IPS-15b (cell line): ENCODE data around the gene POU2F1.

ENCODE experiments used
- H3K27me3 ChIP-seq: one replicate; pipeline ENCODE4 v1.6.1; 2013; ENCODE audit warnings: low read length; ENCODE audit not compliant: control insufficient read depth, insufficient read depth
- H3K36me3 ChIP-seq: one replicate; pipeline ENCODE4 v1.6.1; 2013; ENCODE audit warnings: low read length; ENCODE audit not compliant: control insufficient read depth, insufficient read depth
- H3K4me1 ChIP-seq: one replicate; pipeline ENCODE4 v1.6.1; 2013; ENCODE audit warnings: mild to moderate bottlenecking, low read length; ENCODE audit not compliant: control insufficient read depth, insufficient read depth
- H3K4me3 ChIP-seq: one replicate; pipeline ENCODE4 v1.5.1; 2013; ENCODE audit warnings: low read depth, low read length
- H3K9ac ChIP-seq: one replicate; pipeline ENCODE4 v1.6.1; 2013; ENCODE audit warnings: low read depth, mild to moderate bottlenecking, low read length
- H3K9me3 ChIP-seq: one replicate; pipeline ENCODE4 v1.6.1; 2013; ENCODE audit warnings: mild to moderate bottlenecking, low read length; ENCODE audit not compliant: control insufficient read depth, insufficient read depth

POU2F1 gene

GRCh38 chr1:167288390-167289074, 67.8 kb downstream of the POU2F1 start:
- no peaks in the 10 kb centered on the region for H3K9me3 ChIP-seq

GRCh38 chr1:167289075-167289442, 68.4 kb downstream of the POU2F1 start:
- H3K9me3 ChIP-seq: no peaks in the 10 kb centered on the region
- H3K4me3 ChIP-seq: no peak overlapping the region
- H3K9ac ChIP-seq: no peak overlapping the region
- H3K4me1 ChIP-seq: peaks cover 5% of the 10 kb centered on the region
- no peaks in the 10 kb centered on the region for H3K36me3 ChIP-seq
- H3K27me3 ChIP-seq: no peaks in the 10 kb centered on the region

More at GRCh38 chr1:167288390-167289074, 67.8 kb downstream of the POU2F1 start:
- Histone ChIP-seq H3K36me3 (no peaks in the 10 kb centered on the region), H3K4me1 (peaks cover 5% of the 10 kb centered on the region), H3K4me3 (no peak overlapping the region), H3K9ac (no peak overlapping the region), H3K27me3 (no peaks in the 10 kb centered on the region)

- Histone ChIP-seq H3K27me3 (no peaks in the 10 kb centered on the region), H3K36me3 (no peaks in the 10 kb centered on the region), H3K4me3 (no peak overlapping the region), H3K4me1 (peaks cover 5% of the 10 kb centered on the region), H3K9me3 (no peaks in the 10 kb centered on the region), H3K9ac (no peak overlapping the region)
Measured at GRCh38 chr1:167289966-167290365, 69.3 kb downstream of the POU2F1 start.

GRCh38 chr1:167291539-167292185, 71.0 kb downstream of the POU2F1 start:
- Histone ChIP-seq H3K36me3 (no peaks in the 10 kb centered on the region), H3K9ac (no peak overlapping the region), H3K27me3 (no peaks in the 10 kb centered on the region), H3K4me3 (no peak overlapping the region), H3K4me1 (peaks cover 5% of the 10 kb centered on the region), H3K9me3 (no peaks in the 10 kb centered on the region)

GRCh38 chr1:167292216-167292615, 71.5 kb downstream of the POU2F1 start:
- Histone ChIP-seq H3K4me1 (peaks cover 3% of the 10 kb centered on the region), H3K27me3 (no peaks in the 10 kb centered on the region), H3K9me3 (no peaks in the 10 kb centered on the region), H3K36me3 (no peaks in the 10 kb centered on the region), H3K9ac (no peak overlapping the region), H3K4me3 (no peak overlapping the region)

- Histone ChIP-seq H3K27me3 (no peaks in the 10 kb centered on the region), H3K36me3 (no peaks in the 10 kb centered on the region), H3K4me3 (no peak overlapping the region), H3K9me3 (no peaks in the 10 kb centered on the region), H3K9ac (no peak overlapping the region), H3K4me1 (peaks cover 3% of the 10 kb centered on the region)
Measured at GRCh38 chr1:167293057-167293456, 72.4 kb downstream of the POU2F1 start.

- Histone ChIP-seq H3K9me3 (no peaks in the 10 kb centered on the region), H3K36me3 (no peaks in the 10 kb centered on the region), H3K4me3 (no peak overlapping the region), H3K4me1 (peaks cover 3% of the 10 kb centered on the region), H3K27me3 (no peaks in the 10 kb centered on the region), H3K9ac (no peak overlapping the region)
Measured at GRCh38 chr1:167294528-167294927, 73.8 kb downstream of the POU2F1 start.

GRCh38 chr1:167297222-167298214, 76.8 kb downstream of the POU2F1 start:
- Histone ChIP-seq H3K4me3 (no peak overlapping the region), H3K4me1 (peaks cover 11% of the 10 kb centered on the region), H3K27me3 (no peaks in the 10 kb centered on the region), H3K36me3 (no peaks in the 10 kb centered on the region), H3K9me3 (no peaks in the 10 kb centered on the region), H3K9ac (no peak overlapping the region)

GRCh38 chr1:167298325-167298724, 77.6 kb downstream of the POU2F1 start:
- H3K4me1 ChIP-seq: peaks cover 11% of the 10 kb centered on the region
- no peak overlapping the region for H3K9ac ChIP-seq
- H3K36me3 ChIP-seq: no peaks in the 10 kb centered on the region
- no peaks in the 10 kb centered on the region for H3K27me3 ChIP-seq
- H3K9me3 ChIP-seq: no peaks in the 10 kb centered on the region
- H3K4me3 ChIP-seq: no peak overlapping the region

GRCh38 chr1:167301355-167301754, 80.7 kb downstream of the POU2F1 start:
- Histone ChIP-seq H3K9me3 (no peaks in the 10 kb centered on the region), H3K36me3 (no peaks in the 10 kb centered on the region), H3K4me3 (no peak overlapping the region), H3K9ac (no peak overlapping the region), H3K4me1 (peaks cover 11% of the 10 kb centered on the region), H3K27me3 (no peaks in the 10 kb centered on the region)

- H3K27me3 ChIP-seq: no peaks in the 10 kb centered on the region
- H3K9me3 ChIP-seq: no peaks in the 10 kb centered on the region
- H3K4me3 ChIP-seq: no peak overlapping the region
- H3K9ac ChIP-seq: no peak overlapping the region
- H3K36me3 ChIP-seq: no peaks in the 10 kb centered on the region
- H3K4me1 ChIP-seq: peaks cover 8% of the 10 kb centered on the region
Measured at GRCh38 chr1:167304165-167304564, 83.5 kb downstream of the POU2F1 start.
